GM18507 (cell line): ENCODE data around the gene AOPEP.
"Not testable (repeated sequence)": the region's sequence is repeated elsewhere in the genome, so short reads cannot be mapped to it uniquely, and the experiment has no call there.

Experiments
- DNase-seq: peaks from one replicate; pipeline ENCODE4 v3.0.0; 2011; ENCODE audit warnings: low read depth; ENCODE audit not compliant: insufficient read length; ENCODE audit errors: extremely low spot score
- FAIRE-seq: peaks from 2 replicates; lab custom pipeline; 2011; peaks lifted over from hg19 to GRCh38; lab: Jason Lieb, UNC

The AOPEP gene

GRCh38 chr9:94875300-94876020 is 149.0 kb downstream of the AOPEP start:
- FAIRE-seq = peak; percentile 44

DNA sequence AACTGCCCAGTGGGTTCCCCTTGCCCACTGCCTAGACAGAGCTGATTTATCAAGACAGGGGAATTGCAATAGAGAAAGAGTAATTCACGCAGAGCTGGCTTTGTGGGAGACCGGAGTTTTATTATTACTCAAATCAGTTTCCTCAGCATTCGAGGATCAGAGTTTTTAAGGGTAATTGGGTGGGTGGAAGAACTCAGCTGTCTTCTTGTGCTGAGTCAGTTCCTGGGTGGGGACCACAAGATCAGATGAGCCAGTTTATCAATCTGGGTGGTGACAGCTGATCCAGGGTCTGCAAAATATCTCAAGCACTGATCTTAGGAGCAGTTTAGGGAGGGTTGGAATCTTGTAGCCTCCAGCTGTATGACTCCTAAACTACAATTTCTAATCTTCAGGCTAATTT is 152.3 kb downstream of the AOPEP start:
- DNase-seq = not testable (repeated sequence)
- peak; percentile 9 for FAIRE-seq

More at GRCh38 chr9:94875300-94876020, 149.0 kb downstream of the AOPEP start:
- DNase-seq = no peak

GRCh38 chr9:94879230-94879629 is 152.7 kb downstream of the AOPEP start:
- FAIRE-seq (no peak), DNase-seq (no peak)

- DNase-seq = no peak
- FAIRE-seq = no peak
Observed at GRCh38 chr9:94881023-94881422, 154.5 kb downstream of the AOPEP start.

- DNase-seq = no peak
- FAIRE-seq = no peak
Observed at GRCh38 chr9:94881454-94881853, 155.0 kb downstream of the AOPEP start.

GRCh38 chr9:94881940-94882339 is 155.4 kb downstream of the AOPEP start:
- no peak for FAIRE-seq
- no peak for DNase-seq

DNA sequence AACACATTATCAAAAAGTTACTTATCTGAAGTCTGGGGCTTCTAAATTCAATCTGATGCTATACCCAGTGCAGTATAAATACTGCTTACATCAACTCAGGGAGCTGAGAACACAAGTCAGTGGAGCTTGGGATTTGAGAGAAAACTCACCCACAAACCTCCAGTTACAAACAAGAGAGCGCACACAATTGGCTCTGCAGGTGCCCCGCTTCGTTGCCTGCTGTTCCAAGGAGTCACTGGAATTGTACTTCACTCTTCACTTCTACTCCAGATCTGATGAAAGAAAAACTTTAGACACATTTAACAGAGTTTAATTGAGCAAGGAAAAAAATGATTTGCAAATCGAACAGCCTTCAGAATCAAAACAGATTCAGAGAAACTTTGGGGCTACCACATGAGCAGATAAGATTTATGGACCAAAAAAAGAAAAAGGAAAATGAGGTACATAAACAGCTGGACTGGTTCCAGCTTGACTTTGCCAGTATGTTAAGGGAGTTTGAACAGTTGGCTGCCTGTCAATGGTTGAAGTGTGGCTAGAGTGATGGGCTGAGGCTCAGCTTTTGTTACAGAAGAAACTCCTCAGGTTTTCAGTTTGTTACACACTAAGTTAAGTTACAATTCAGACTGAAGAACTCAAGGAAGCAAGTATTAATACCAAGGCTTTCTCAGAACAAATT is 156.6 kb downstream of the AOPEP start:
- FAIRE-seq (no peak), DNase-seq (no peak)

DNA sequence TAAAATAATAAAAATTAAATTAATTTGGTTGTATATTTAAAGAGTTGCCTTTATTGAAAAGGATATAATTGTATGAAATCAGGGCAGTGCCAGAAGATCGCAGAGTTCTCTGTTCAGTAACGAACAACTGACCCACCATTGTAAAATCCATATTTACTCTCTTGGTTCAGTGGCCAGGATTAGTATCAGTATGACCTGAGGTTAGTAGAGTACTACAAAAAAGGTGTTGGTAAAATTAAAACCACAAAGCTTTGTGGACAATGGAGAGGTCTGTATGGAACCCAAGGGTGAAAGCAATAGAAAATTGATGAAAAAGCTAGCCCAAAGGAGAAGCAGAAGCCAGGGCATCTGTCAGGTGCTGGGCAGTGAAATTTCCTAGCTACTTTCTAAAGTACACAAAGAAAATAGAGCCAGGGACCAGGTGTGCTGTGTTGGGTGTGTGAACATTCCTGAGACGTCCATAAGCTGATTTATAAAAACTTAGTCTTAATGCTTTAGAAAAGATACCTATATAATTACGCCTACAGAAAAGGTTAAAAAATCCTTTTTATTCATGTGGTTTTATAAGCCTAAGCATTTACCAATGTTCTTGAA is 159.5 kb downstream of the AOPEP start:
- DNase-seq = no peak
- no peak for FAIRE-seq

- no peak for FAIRE-seq
- no peak for DNase-seq
Observed at GRCh38 chr9:94887721-94888120, 161.2 kb downstream of the AOPEP start.

DNA sequence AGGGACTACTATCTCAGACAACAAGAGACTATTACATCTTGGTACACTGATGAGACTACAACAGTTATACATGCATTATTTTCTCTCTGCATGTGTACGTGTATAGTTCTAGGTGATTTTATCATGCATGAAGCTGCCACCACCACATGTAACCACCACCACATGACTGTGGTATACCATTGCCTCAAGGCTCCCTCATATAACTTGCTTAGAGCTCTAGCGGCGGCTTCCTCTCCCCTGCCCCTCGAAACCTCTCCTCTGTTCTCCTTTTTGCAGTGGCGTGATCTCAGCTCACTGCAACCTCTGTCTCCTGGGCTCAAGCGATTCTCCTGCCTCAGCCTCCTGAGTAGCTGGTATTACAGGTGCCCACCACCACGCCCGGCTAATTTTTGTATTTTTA is 162.3 kb downstream of the AOPEP start:
- DNase-seq (no peak), FAIRE-seq (no peak)

- no peak for DNase-seq
- no peak for FAIRE-seq
Observed at GRCh38 chr9:94889628-94890027, 163.1 kb downstream of the AOPEP start.

DNA sequence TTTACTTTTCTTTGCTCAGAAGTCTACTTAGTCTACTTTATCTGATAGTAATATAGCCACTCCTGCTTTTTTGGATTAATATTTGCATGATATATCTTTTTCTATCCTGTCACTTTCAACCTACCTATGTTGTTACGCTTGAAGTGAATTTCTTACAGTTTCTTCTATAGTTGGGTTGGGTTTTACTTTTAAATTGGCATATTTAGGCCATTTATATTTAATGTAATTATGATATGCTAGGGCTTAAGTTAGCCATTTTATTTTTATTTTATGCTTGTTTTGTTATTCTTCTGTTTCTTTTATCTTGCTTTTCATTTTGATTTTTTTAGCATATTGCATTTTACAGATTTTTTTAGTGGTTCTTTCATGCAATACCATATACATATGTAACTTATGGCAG is 164.7 kb downstream of the AOPEP start:
- FAIRE-seq = no peak
- DNase-seq = no peak

GRCh38 chr9:94892675-94893074 is 166.2 kb downstream of the AOPEP start:
- DNase-seq = no peak
- FAIRE-seq = no peak

GRCh38 chr9:94894094-94894699 is 167.7 kb downstream of the AOPEP start:
- DNase-seq = no peak
- FAIRE-seq = no peak

- DNase-seq (no peak), FAIRE-seq (no peak)
Observed at GRCh38 chr9:94895668-94896067, 169.2 kb downstream of the AOPEP start.

DNA sequence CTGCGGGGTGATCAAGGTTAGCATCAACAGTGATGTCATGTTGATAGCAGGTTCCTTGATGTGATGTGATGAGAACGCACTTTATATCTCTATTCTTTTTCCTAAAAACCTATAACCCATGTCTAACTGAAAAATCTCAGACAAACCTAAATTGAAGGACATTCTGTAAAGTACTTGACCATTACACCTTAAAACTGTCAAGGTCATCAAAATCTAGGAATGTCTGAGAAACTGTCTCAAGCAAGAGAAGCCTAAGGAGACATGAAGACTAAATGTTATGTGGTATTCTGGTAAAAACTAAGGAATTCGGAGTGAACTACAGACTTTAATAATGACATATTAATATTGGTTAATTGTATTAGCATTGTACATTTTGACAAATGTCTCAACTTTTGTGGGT is 170.0 kb downstream of the AOPEP start:
- FAIRE-seq (no peak), DNase-seq (no peak)

DNA sequence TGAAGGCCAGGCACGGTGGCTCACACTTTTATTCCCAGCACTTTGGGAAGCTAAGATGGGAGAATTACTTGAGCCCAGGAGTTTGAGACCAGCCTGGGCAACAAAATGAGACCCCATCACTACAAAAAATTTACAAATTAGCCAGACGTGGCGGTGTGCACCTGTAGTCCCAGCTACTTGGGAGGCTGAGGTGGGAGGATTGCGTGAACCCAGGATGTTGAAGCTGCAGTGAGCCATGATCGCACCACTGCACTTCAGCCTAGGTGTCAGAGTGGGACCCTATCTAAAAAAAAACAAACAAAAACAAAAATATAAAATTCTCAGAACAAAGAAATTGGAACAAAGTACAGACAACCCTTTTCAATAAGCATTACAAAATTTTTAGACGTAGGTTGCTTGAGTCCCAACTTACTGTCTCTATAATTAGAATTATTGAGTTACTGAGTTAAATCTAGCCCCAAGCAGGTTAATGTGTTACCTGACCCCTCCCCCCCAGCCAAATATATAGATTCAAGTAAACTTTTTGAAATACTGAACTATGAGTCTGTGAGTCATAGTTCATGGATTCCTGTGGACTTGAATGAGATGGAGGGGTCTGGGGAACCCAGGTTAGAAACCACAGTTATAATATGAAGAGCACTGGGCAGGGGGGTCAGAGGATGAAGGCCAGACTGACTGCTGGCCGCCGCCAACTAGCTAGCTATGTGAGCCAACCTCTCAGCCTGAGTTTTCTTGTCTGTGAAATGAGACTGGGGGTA is 173.1 kb downstream of the AOPEP start:
- FAIRE-seq (no peak), DNase-seq (no peak)

DNA sequence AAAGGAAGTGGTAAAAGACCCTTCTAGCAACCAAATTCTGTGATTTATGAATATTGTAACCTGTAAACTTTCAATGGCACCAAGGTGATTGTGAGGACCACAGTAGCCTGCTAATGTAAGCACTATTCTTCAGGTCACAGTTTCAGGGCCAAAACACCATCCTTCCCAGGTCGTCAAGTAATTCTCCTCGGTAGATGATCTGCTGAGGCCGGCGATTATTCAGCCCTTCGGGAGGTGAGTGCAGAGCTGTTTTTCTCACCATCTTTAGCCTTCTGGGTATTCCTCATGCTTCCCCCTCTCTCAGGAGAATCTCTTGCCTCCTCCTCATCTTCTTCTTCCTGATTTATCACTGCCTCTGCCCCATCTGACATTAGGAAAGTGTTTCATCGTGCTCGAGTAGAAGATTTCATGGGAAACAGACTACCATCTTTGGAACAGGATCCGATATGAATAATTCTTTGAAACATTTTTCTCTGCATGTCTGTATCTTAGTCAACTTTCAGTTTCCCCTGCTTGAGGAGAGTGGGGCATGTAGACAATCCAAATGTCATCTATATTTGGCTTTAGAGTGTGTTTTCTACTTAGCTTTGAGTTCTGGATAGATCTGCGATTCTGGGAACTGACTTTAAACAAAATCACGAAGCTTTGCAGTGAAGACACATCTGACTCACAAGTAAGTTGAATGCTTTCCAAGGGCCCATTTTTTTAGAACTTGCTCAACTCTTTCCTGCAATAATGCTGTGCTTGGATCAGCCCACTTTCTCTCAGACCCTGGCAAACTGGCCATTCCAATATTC is 173.9 kb downstream of the AOPEP start:
- FAIRE-seq (no peak), DNase-seq (no peak)

DNA sequence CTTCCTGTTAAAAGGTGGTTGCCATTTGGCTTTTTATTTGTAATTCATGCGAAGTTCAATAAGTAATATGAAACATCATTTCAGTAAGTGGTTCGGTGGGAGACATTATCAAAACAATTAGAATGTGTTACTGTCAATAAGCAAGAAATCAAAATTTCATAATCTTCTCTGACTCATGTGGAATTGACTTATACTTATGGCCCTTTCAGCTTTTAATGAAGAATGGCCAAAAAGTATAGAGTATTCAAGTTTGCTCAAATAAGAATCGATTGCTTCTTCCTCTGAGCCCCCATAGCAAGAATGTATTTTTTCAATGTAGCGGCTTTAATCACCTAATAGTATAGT is 174.5 kb downstream of the AOPEP start:
- FAIRE-seq (no peak), DNase-seq (no peak)
